Erythroblast (primary cell): ENCODE data around the gene LHFPL6.

ENCODE experiments used
- GATA1 ChIP-seq: IDR thresholded peaks from 2 replicates; pipeline ENCODE4 v1.6.1; 2011; ENCODE audit warnings: low read depth, mild to moderate bottlenecking, control low read depth, low read length, moderate library complexity
- POLR2A ChIP-seq: IDR thresholded peaks from 2 replicates; pipeline ENCODE4 v1.6.1; 2011; ENCODE audit warnings: mild to moderate bottlenecking, low read length

- TF ChIP-seq POLR2A, result no peak
- no peak for TF ChIP-seq GATA1
Observed at GRCh38 chr13:39596685-39597084, 6.3 kb downstream of the LHFPL6 start.
